ENCODE data around the gene PTOV1. TPM values are rescaled to one million over a fixed set of nuclear protein-coding genes. Genes with fewer than 3 reads are reported as not detected.
A peak's percentile ranks its signal among the peaks of the same experiment; 100 is the strongest.

Gene PTOV1
- total and polyA plus RNA-seq, 2 of the 13 experiments (the other 11 are each of a cell fraction or from before 2014, with no cell fraction given) = 63.5 to 68.5 TPM

- TF ChIP-seq ZBTB40 (IDR thresholded peaks at IDR 0.05) = no peak
- 0 out of 2 replicates have a peak, but pooled peaks have one; percentile 16 for TF ChIP-seq ZBTB40 (CRISPR knock-in tag; IDR thresholded peaks at IDR 0.05)
- no peak for TF ChIP-seq ZNF83 (CRISPR knock-in tag; IDR thresholded peaks at IDR 0.05; ENCODE audit: borderline replicate concordance)
- TF ChIP-seq ZBTB7A (CRISPR knock-in tag; IDR thresholded peaks at IDR 0.05) = peak; percentile 65
- TF ChIP-seq ZNF816 (CRISPR knock-in tag; IDR thresholded peaks at IDR 0.05; ENCODE audit: borderline replicate concordance) = no peak
- TF ChIP-seq BRF2 (CRISPR knock-in tag; IDR thresholded peaks at IDR 0.05) = no peak
- peak; percentile 49; the same call in 1 of the 2 replicates for TF ChIP-seq TFDP2 (CRISPR knock-in tag; IDR thresholded peaks at IDR 0.05)
- no peak; the same call in 1 of the 2 replicates for TF ChIP-seq ZSCAN21 (CRISPR knock-in tag; IDR thresholded peaks at IDR 0.05; ENCODE audit: borderline replicate concordance)
- TF ChIP-seq PHF5A (CRISPR knock-in tag; IDR thresholded peaks at IDR 0.05; ENCODE audit: low read depth, unreplicated experiment) = no peak
- TF ChIP-seq ZNF430 (CRISPR knock-in tag; IDR thresholded peaks at IDR 0.05) = peak; percentile 69; the same call in 1 of the 2 replicates
- TF ChIP-seq MXD1 (CRISPR knock-in tag; IDR thresholded peaks at IDR 0.05) = peak; percentile 89
- no peak for TF ChIP-seq ZNF280D (CRISPR knock-in tag; IDR thresholded peaks at IDR 0.05)
These were observed 18.7 kb downstream of the PTOV1 start (continued) for GRCh38 chr19:49869484-49870308.

Measured in HepG2 (cell line).